Skeletal muscle tissue (tissue), 4 donors: ENCODE results near the gene SMG6. TPM values are rescaled to one million over a fixed set of nuclear protein-coding genes. Genes with fewer than 3 reads are reported as not detected.
"Not testable (repeated sequence)": the region's sequence is repeated elsewhere in the genome, so short reads cannot be mapped to it uniquely, and the experiment has no call there.

Source experiments
- H3K27ac ChIP-seq: one replicate; pipeline ENCODE4 v1.7.0; 2013; ENCODE audit warnings: mild to moderate bottlenecking, low read depth, low read length, inconsistent platforms
- H3K27me3 ChIP-seq, 3 donors: one replicate each; pipeline ENCODE4 v1.7.0; 2013; ENCODE audit warnings: low read length in 3 of 3; ENCODE audit not compliant: control insufficient read depth in 3 of 3, insufficient read depth in 3 of 3
- H3K36me3 ChIP-seq, 3 donors: one replicate each; pipeline ENCODE4 v1.7.0; 2013; ENCODE audit warnings: low read length in 3 of 3; ENCODE audit not compliant: control insufficient read depth in 3 of 3, insufficient read depth in 3 of 3
- H3K4me1 ChIP-seq, 3 donors: one replicate each; pipeline ENCODE4 v1.7.0; 2013; ENCODE audit warnings: low read length in 3 of 3, mild to moderate bottlenecking in 3 of 3; ENCODE audit not compliant: control insufficient read depth in 3 of 3, insufficient read depth in 3 of 3
- H3K4me3 ChIP-seq, 3 donors: one replicate each; pipeline ENCODE4 v1.7.0; 2013; ENCODE audit warnings: low read length in 3 of 3
- H3K9ac ChIP-seq, 3 donors: one replicate each; pipeline ENCODE4 v1.7.0; 2013; ENCODE audit warnings: low read length in 3 of 3, mild to moderate bottlenecking in 3 of 3, moderate library complexity in 2 of 3, low read depth in 1 of 3
- H3K9me3 ChIP-seq, 3 donors: one replicate each; pipeline ENCODE4 v1.7.0; 2013; ENCODE audit warnings: low read length in 3 of 3; ENCODE audit not compliant: control insufficient read depth in 3 of 3
- total RNA-seq: library from RNA; depleted of rRNA; stranded (reverse); fragments of >200 nt; gene quantifications from one replicate; pipeline ENCODE4 v1.2.3, GENCODE V29; 2014
- donor health status: Osteomylitis.

SMG6 gene
- total RNA-seq, 1 donor from 2014 or later: 13.6 TPM

DNA sequence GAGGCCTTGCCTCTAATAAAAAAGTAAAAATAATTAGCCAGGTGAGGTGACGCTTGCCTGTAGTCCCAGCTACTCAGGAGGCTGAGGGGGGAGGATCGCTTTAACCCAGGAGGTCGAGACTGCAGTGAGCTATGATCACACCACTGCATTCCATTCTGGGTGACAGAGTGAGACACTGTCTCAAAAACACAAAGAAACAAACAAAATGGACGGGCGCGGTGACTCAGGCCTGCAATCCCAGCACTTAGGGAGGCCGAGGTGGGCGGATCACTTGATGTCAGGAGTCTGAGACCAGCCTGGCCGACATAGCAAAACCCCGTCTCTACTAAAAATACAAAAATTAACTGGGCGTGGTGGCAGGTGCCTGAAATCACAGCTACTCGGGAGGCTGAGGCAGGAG is 137.9 kb downstream of the SMG6 start:
- H3K4me3 ChIP-seq, H3K9ac ChIP-seq, H3K9me3 ChIP-seq, H3K27me3 ChIP-seq, H3K4me1 ChIP-seq, H3K27ac ChIP-seq: not testable (repeated sequence)
- H3K36me3 ChIP-seq: peaks cover 8 to 15% (median 8%) of the 10 kb centered on the region in 3 donors

GRCh38 chr17:2158396-2158780 is 145.2 kb downstream of the SMG6 start:
- Histone ChIP-seq H3K9ac (no peak overlapping the region), H3K27ac (peak overlapping the region; percentile 32), H3K36me3 (peaks cover 2 to 9% (median 6%) of the 10 kb centered on the region in 3 donors)

DNA sequence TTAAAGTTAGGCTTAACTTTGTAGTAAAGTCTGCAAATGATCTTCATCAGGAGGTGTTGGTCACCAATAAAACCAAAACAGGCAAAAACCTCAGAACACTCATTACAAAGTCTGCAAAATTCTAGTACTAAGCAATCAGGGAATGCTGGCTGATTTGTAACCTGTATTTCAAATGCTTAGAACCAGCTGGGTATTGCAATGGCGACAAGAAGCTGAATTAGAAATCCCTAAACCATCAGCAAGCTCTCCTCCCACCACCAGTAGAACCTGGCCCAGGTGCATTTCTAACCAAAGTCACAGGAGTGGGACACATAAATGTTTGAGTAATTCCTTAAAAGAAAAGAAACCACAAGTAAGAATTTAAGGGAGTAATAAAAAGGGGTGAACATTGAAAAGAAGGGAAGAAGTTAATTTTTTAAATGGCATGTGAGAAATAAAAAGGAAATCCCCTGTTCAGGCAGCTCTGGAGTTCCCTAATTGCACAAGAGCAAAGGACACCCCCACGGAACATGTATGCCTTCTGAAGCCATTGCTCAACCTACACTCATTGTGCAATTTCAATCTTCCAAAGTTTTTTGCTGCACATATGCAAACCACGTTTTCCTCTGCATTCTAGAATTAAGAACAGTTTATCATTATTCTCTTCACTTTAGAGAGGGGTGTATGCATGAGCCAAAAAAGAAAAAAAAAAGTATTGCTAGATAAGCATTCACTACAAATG is 145.8 kb downstream of the SMG6 start:
- Histone ChIP-seq H3K4me1 (peaks cover 0 to 9% (median 2%) of the 10 kb centered on the region in 3 donors), H3K4me3 (no peak overlapping the region), H3K9me3 (no peaks in the 10 kb centered on the region), H3K27ac (peak overlapping the region; percentile 38), H3K27me3 (no peaks in the 10 kb centered on the region), H3K9ac (no peak overlapping the region), H3K36me3 (peaks cover 0 to 9% (median 6%) of the 10 kb centered on the region in 3 donors)

More at GRCh38 chr17:2158396-2158780, 145.2 kb downstream of the SMG6 start:
- Histone ChIP-seq H3K4me3 (no peak overlapping the region), H3K9me3 (no peaks in the 10 kb centered on the region), H3K27me3 (no peaks in the 10 kb centered on the region), H3K4me1 (peaks cover 0 to 9% (median 2%) of the 10 kb centered on the region in 3 donors)

DNA sequence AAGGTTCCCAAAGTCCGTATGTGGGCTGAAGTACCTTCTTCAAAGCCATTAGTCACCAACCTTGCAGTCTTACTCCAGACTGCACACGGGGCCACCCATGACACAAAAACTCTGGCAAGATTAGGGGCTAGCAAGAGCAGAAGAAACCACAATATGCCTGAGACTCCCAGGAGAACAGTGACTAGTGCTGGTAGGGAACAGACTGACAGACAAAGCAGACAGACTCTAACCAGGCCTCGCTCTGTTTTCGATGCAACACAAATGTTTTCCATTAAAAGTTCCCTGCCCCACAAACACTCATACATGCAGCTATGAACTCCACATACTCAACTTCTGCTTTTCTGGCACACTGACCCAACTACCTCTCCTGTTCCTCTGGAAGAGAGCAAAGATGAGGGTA is 146.5 kb downstream of the SMG6 start:
- peak overlapping the region; percentile 38 for H3K27ac ChIP-seq
- peaks cover 0 to 9% (median 2%) of the 10 kb centered on the region in 3 donors for H3K4me1 ChIP-seq
- H3K36me3 ChIP-seq: peaks cover 0 to 9% (median 6%) of the 10 kb centered on the region in 3 donors

GRCh38 chr17:2156666-2157065 is 146.9 kb downstream of the SMG6 start:
- no peaks in the 10 kb centered on the region for H3K9me3 ChIP-seq
- H3K27ac ChIP-seq: peak overlapping the region; percentile 38
- H3K9ac ChIP-seq: no peak overlapping the region
- H3K4me1 ChIP-seq: peaks cover 0 to 9% (median 2%) of the 10 kb centered on the region in 3 donors
- H3K36me3 ChIP-seq: peaks cover 1 to 9% (median 6%) of the 10 kb centered on the region in 3 donors
- no peaks in the 10 kb centered on the region for H3K27me3 ChIP-seq
- H3K4me3 ChIP-seq: no peak overlapping the region

More for the DNA sequence above, 146.5 kb downstream of the SMG6 start:
- no peaks in the 10 kb centered on the region for H3K9me3 ChIP-seq
- no peaks in the 10 kb centered on the region for H3K27me3 ChIP-seq
- no peak overlapping the region for H3K9ac ChIP-seq
- no peak overlapping the region for H3K4me3 ChIP-seq

DNA sequence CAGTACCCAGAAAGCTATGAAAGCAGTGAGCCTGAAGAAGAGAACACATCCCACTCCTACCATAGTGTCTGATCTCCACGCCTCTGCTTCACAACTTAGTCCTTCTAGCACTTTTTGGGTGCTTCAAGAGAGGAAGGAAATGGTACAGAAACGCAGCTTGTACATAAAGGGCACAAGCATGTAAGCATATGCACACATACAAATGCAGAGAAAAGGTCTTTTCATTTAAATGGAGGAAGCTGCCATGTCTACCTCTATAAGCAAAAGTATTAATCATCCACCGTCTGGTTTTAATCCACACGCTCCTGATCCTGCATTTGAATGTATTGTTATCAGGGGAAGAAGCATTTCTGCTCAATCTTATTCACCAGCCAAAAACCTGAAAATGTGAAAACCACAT is 148.0 kb downstream of the SMG6 start:
- H3K27ac ChIP-seq: no peak overlapping the region
- H3K4me3 ChIP-seq: no peak overlapping the region
- no peak overlapping the region for H3K9ac ChIP-seq
- no peaks in the 10 kb centered on the region for H3K9me3 ChIP-seq
- H3K27me3 ChIP-seq: no peaks in the 10 kb centered on the region
- H3K36me3 ChIP-seq: peaks cover 2 to 9% (median 9%) of the 10 kb centered on the region in 3 donors
- peaks cover 0 to 9% (median 2%) of the 10 kb centered on the region in 3 donors for H3K4me1 ChIP-seq

DNA sequence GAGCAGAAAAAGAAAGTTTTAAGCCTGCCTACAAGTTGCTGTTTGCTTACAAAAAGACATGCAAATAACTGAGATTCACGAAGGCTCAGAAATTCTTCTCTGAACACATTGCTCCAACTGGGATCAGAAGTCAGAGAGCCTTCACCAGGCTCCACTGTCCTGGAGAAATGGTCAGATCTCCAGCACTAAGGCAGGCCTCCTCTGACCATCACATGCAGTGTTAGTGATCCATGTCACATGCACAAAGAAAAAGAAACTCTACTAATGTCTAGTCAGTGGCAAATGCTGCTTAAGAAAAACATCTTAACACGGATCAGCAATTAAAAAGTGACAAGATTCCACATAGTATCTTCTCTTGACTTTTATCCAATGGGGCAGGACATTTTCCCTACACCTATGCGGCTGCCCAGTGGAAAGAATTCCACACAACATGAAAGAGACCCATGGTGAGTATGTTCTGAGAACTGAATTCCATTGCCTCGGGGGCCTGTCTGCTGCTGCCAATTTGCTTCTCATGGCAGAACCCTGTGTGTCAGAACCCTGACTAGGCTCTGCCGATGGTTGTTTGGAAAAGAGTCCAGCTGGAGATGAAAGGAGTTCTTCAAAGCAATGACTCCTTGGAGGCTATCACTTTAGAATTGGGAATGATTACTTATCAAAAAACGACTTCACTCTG is 152.1 kb downstream of the SMG6 start:
- Histone ChIP-seq H3K4me1 (no peaks in the 10 kb centered on the region), H3K27ac (no peak overlapping the region), H3K9me3 (no peaks in the 10 kb centered on the region), H3K36me3 (peaks cover 2 to 16% (median 16%) of the 10 kb centered on the region in 3 donors), H3K4me3 (no peak overlapping the region), H3K27me3 (no peaks in the 10 kb centered on the region), H3K9ac (no peak overlapping the region)

- Histone ChIP-seq H3K9ac (no peak overlapping the region), H3K27ac (no peak overlapping the region), H3K27me3 (no peaks in the 10 kb centered on the region), H3K36me3 (peaks cover 2 to 16% (median 16%) of the 10 kb centered on the region in 3 donors), H3K4me3 (no peak overlapping the region), H3K9me3 (no peaks in the 10 kb centered on the region), H3K4me1 (peaks cover 0 to 3% (median 0%) of the 10 kb centered on the region in 3 donors)
These were observed 152.8 kb downstream of the SMG6 start for GRCh38 chr17:2150806-2151205.

GRCh38 chr17:2149934-2150333 is 153.7 kb downstream of the SMG6 start:
- peaks cover 2 to 13% (median 10%) of the 10 kb centered on the region in 3 donors for H3K36me3 ChIP-seq
- no peaks in the 10 kb centered on the region for H3K27me3 ChIP-seq
- no peaks in the 10 kb centered on the region for H3K9me3 ChIP-seq

More at GRCh38 chr17:2149934-2150333, 153.7 kb downstream of the SMG6 start:
- no peak overlapping the region for H3K9ac ChIP-seq
- peaks cover 0 to 3% (median 0%) of the 10 kb centered on the region in 3 donors for H3K4me1 ChIP-seq
- no peak overlapping the region for H3K4me3 ChIP-seq
- no peak overlapping the region for H3K27ac ChIP-seq
